Large intestine (tissue), 3 donors: Measurements from ENCODE around the gene WNT7B. TPM values are rescaled to one million over a fixed set of nuclear protein-coding genes. Genes with fewer than 3 reads are reported as not detected.

ENCODE experiments used
- DNase-seq, 2 donors: peaks; one replicate each; pipeline versions ENCODE4 v3.0.0 to v3.0.0-alpha.2; 2013
- H3K27ac ChIP-seq: one replicate; pipeline ENCODE4 v1.5.1; 2013; ENCODE audit warnings: low read length
- H3K27me3 ChIP-seq: 2 replicates; pipeline ENCODE4 v1.6.1; 2013; ENCODE audit warnings: low read length; ENCODE audit not compliant: control insufficient read depth, insufficient read depth
- H3K36me3 ChIP-seq: 2 replicates; pipeline ENCODE4 v1.6.1; 2013; ENCODE audit warnings: low read length; ENCODE audit not compliant: control insufficient read depth, insufficient read depth
- H3K4me1 ChIP-seq: one replicate; pipeline ENCODE4 v1.6.1; 2013; ENCODE audit warnings: low read length; ENCODE audit not compliant: control insufficient read depth, insufficient read depth
- H3K4me3 ChIP-seq: one replicate; pipeline ENCODE4 v1.5.1; 2013; ENCODE audit warnings: low read length
- H3K9me3 ChIP-seq: one replicate; pipeline ENCODE4 v1.6.1; 2013; ENCODE audit warnings: mild to moderate bottlenecking, low read depth, low read length, moderate library complexity; ENCODE audit not compliant: control insufficient read depth
- WGBS: methylation state at CpG from one replicate; pipeline ENCODE4 v1.1.5; 2013; ENCODE audit warnings: low lambda C conversion rate; ENCODE audit not compliant: insufficient coverage; 5-methylcytosine and 5-hydroxymethylcytosine counted together
- polyA plus RNA-seq: library from polyadenylated mRNA; unstranded; fragments of 120-200 nt; gene quantifications from one replicate; pipeline ENCODE4 v1.2.1, GENCODE V29; 2013

The WNT7B gene
- polyA plus RNA-seq, 1 donor = 0.33 TPM

DNA sequence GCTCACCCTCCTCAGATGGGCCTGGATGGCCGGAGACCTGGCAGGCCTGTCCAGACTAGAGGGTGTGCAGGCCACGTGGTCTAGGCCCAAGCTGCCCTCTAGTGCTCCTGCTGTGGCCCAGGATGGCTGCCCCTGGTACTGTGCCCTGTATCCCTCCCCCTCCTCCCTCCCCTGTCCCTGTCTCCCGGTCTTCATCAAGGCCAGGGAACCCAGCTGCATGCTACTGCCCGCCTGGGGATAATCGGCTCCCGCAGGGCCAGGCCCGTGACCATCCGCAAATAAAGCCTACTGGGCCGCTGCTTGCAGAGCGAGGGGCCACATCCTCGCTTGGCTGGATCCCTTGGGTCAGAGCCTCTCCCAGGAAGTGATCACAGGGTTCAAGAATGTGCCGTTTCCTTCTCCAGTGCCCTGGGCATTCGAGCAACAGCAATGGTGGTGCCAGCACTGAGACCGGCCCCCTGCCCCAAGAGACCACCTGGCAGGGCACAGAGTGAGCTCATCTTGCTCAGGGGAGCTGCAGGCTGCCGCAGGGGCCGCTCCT lies 51.1 kb downstream of the WNT7B start:
- Histone ChIP-seq H3K4me3 (no peak overlapping the region), H3K27ac (no peak overlapping the region), H3K9me3 (no peaks in the 10 kb centered on the region), H3K36me3 (no peaks in the 10 kb centered on the region), H3K4me1 (no peaks in the 10 kb centered on the region), H3K27me3 (peaks cover 9% of the 10 kb centered on the region)
- no peak for DNase-seq
- WGBS = no CpG with 5 or more reads among the region's 16 CpGs

DNA sequence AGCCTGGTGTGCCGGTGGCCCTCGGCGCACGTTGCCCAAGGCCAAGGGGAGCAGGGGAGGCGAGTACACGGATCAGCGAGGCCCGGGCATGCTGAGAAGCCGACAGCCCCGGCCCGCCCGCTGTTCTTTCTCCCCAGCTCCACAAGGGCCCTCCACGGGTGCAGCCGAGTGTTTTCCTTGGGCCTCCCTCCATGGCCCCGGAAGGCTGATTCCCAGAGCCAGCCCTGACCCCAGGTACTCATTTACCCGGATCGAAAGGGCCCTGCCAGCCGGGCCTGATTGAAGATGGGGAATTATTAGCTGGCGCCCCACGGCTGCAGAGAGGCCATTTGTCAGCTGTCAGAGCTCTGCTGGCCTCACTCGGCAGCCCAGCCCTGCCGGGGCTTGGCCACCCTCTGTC lies 53.1 kb downstream of the WNT7B start:
- H3K27ac ChIP-seq = no peak overlapping the region
- WGBS = no CpG with 5 or more reads among the region's 22 CpGs
- H3K27me3 ChIP-seq = no peaks in the 10 kb centered on the region
- DNase-seq = peak in 1 of 2 donors; percentile 23
- no peaks in the 10 kb centered on the region for H3K4me1 ChIP-seq
- no peaks in the 10 kb centered on the region for H3K36me3 ChIP-seq
- no peak overlapping the region for H3K4me3 ChIP-seq
- no peaks in the 10 kb centered on the region for H3K9me3 ChIP-seq

DNA sequence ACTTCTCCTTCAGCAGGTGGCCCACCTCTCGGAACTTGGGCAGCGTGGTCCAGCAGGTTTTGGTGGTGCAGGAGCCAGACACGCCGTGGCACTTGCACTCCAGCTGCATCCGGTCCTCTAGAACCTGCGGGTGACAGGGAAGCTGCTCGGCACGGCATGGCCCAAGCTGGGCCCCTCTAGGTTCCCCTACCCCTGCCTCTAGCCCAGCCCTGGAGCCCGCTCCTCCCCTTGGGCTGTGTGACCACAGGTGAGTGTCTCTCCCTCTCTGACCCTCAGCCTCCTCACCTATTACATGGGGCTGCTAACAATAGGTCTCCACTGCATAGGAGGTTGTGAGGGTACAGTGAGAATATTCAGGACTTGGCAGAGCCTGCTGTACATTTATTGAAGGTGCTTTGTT lies 53.8 kb downstream of the WNT7B start:
- WGBS = no CpG with 5 or more reads among the region's 9 CpGs
- Histone ChIP-seq H3K27me3 (no peaks in the 10 kb centered on the region), H3K36me3 (no peaks in the 10 kb centered on the region), H3K4me3 (no peak overlapping the region), H3K4me1 (no peaks in the 10 kb centered on the region), H3K27ac (no peak overlapping the region), H3K9me3 (no peaks in the 10 kb centered on the region)
- no peak for DNase-seq

DNA sequence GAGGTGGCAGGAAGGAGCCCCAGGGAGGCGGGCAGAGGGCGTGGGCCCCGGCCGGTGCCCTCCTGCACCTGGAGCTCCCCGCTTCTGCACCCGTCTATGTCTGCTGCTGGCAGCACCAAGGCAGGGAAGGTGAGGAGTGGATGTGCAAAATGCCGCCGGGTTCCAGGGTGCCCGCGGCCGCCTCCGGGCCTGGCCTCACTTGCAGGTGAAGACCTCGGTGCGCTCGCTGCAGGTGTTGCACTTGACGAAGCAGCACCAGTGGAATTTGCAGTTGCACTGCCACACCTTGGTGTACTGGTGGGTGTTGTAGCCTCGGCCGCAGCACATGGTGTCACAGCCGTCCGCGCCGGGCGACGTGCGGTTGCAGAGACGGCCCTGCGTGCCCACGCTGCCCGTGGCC lies 54.3 kb downstream of the WNT7B start:
- H3K36me3 ChIP-seq = no peaks in the 10 kb centered on the region
- H3K27me3 ChIP-seq = no peaks in the 10 kb centered on the region
- no peaks in the 10 kb centered on the region for H3K4me1 ChIP-seq
- H3K4me3 ChIP-seq = no peak overlapping the region
- no CpG with 5 or more reads among the region's 29 CpGs for WGBS
- H3K9me3 ChIP-seq = no peaks in the 10 kb centered on the region
- no peak for DNase-seq
- H3K27ac ChIP-seq = no peak overlapping the region

DNA sequence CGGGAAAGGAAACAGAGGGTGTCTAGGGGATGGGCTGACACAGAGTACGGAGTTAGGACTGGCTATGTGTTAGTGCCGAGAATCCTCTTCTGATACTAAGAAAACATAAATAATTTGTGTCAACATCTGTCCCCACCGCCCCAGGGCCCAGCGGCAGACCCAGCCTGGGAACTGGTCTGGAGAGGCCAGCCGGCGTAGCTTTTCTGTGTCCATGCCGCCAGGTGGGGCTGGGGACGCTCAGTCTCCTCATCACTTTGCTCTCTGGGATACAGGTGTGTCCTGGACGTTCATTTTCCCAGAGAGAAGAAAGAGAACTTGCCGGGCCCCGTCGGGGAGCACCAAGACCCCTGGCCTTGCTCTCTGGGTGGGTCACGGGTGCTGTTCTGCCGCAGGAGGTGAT lies 54.7 kb downstream of the WNT7B start:
- DNase-seq = no peak
- no peaks in the 10 kb centered on the region for H3K36me3 ChIP-seq
- H3K27me3 ChIP-seq = no peaks in the 10 kb centered on the region
- WGBS = no CpG with 5 or more reads among the region's 15 CpGs
- H3K9me3 ChIP-seq = no peaks in the 10 kb centered on the region
- no peaks in the 10 kb centered on the region for H3K4me1 ChIP-seq
- no peak overlapping the region for H3K27ac ChIP-seq
- H3K4me3 ChIP-seq = no peak overlapping the region

DNA sequence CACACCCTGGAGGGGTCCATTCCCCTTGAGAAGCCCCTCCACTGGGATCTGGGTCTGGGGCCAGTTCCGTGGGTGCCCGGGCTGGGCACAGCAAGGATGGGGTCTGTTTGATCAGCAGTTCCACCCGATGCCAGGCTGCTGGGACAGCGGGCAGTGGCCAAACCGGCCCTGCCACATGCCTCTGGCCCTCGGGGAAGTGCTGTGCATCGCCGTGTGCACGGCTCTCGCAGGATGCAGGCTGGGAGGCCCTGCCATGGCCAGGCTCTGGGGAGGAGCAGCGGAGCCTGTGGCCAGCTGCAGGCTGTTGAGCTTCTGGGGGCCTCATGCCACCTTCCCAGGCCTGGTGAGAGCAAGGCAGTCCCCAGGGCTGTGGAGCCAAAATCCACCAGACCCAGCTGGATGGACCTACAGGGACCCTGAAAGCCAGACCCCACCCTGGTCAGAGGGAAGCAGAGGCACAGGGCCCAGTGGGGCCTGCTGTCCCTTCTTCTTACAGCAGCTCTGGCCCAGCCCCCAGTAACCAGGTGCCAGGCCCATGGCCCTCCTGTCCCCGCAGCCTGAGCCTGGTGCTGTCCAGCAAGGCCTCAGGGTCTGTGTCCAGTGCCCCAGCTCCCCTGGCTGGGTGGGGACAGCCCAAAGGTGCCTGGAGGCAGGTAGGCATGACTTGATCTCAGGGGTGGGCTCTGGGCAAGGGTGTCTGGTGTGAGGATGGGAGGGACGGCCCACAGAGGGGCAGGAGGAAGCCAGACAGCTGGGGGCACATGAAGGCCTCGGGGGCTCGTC lies 57.3 kb downstream of the WNT7B start:
- H3K27me3 ChIP-seq = no peaks in the 10 kb centered on the region
- no peaks in the 10 kb centered on the region for H3K9me3 ChIP-seq
- no peak overlapping the region for H3K27ac ChIP-seq
- H3K36me3 ChIP-seq = no peaks in the 10 kb centered on the region
- no peak overlapping the region for H3K4me3 ChIP-seq
- no peak for DNase-seq
- H3K4me1 ChIP-seq = no peaks in the 10 kb centered on the region
- WGBS = no CpG with 5 or more reads among the region's 15 CpGs

DNA sequence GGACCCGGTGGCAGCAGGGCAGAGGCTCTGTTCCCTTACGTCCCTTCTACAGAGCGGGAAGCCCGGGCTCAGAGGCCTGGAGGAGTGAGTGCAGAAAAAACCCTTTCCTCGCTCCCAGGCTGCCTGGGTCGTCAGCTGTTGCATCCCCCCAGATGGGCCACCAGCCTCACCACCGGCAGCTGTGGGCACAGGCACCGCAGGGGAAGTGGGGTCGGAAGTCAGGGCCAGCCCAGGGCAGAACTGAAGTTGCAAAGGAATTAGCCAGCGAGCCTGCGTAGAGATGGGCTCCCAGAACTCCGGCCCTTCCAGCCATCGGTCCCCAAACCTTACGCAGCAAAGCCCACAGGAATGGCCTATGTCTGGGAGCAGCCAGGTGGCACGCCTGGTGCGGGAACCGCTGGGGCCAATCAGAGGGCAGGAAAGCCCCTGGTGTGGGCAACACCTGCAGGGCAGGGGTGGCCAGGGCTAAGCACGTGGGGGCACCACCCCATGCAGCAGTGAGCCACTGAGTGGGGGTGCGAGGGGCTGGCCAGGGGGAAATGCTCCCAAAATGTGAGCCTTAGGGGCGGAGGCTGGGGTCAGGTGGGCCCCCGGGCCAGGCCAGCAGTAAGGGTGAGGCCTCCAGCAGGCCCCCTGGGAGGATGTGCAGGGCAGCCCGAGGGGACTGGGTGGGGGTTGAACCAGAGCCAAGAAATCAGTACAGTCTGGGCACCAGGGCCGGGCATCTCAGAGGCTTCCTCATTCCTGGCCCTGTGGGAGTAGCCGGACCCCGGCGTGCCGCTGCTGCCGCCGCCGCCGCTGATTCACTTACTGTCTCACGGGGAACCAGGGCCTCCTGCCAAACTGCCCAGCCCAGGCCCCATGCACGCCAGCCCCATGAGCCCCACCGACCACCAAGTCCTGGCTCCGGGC lies 58.2 kb downstream of the WNT7B start:
- no peaks in the 10 kb centered on the region for H3K4me1 ChIP-seq
- no peaks in the 10 kb centered on the region for H3K27me3 ChIP-seq
- no CpG with 5 or more reads among the region's 35 CpGs for WGBS
- no peak overlapping the region for H3K4me3 ChIP-seq
- H3K27ac ChIP-seq = no peak overlapping the region
- DNase-seq = no peak
- no peaks in the 10 kb centered on the region for H3K36me3 ChIP-seq
- no peaks in the 10 kb centered on the region for H3K9me3 ChIP-seq

DNA sequence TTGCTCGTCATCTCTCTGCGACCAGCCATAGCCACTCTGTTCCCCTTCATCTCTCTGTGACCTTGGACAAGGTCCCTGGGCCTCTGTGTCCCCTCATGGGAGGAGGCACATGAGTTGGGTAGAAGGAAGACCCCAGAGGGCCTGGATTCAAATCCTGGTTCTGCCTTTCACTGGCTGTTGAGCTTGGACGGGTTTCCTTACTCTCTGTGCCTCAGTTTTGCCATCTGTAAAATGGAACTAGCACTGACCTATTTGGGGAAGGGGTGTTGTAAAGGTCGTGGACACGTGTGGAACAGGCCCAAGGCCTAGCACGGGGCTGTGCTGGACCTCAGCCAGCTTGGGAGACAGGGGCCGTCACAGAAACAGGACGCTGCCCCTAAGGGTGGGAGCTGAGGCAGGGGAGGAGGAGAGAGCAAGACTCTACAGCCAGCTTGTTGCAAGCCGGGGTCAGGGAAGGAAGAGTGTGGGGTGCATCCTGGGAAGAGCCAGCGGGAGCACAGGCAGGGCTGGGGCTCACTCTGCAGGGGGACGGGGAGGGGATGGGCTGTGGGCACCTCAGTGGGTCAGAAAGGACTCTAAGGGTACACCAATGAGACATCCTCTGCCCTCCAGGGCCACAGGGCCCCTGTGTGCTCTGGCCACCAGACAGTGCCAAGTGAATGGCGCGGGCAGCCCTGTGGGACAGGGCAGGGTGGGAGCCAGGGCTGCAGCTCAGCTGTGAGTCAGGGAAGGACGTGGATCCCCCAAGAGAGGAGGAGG lies 59.1 kb downstream of the WNT7B start:
- no peaks in the 10 kb centered on the region for H3K36me3 ChIP-seq
- H3K27ac ChIP-seq = no peak overlapping the region
- WGBS = 75% methylated on average over 2 of the region's 14 CpGs
- H3K4me3 ChIP-seq = no peak overlapping the region
- no peaks in the 10 kb centered on the region for H3K4me1 ChIP-seq
- H3K27me3 ChIP-seq = no peaks in the 10 kb centered on the region
- no peaks in the 10 kb centered on the region for H3K9me3 ChIP-seq
- no peak for DNase-seq

DNA sequence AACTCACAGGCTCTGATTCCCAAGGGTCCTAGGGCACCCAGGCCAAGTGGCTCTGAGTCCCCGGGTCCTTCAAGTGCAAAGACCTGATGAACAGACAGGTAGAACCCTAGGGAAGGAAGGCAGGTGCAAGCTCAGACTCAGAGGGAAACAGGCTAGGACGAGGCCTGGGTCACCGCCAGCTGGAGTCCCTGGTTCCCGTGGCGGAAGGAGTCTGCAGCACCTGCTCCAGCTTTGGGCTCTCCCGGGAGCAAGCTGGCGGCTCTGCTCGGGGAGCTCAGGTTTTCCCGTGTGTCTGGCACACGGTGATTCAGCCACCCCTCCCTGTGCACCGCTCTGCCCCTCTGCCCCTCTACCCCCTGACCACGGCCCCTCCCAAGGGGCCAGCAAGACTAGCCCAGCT lies 59.8 kb downstream of the WNT7B start:
- no peak overlapping the region for H3K27ac ChIP-seq
- no peaks in the 10 kb centered on the region for H3K9me3 ChIP-seq
- H3K4me1 ChIP-seq = no peaks in the 10 kb centered on the region
- no peak for DNase-seq
- H3K36me3 ChIP-seq = no peaks in the 10 kb centered on the region
- H3K27me3 ChIP-seq = no peaks in the 10 kb centered on the region
- no CpG with 5 or more reads among the region's 12 CpGs for WGBS
- H3K4me3 ChIP-seq = no peak overlapping the region

DNA sequence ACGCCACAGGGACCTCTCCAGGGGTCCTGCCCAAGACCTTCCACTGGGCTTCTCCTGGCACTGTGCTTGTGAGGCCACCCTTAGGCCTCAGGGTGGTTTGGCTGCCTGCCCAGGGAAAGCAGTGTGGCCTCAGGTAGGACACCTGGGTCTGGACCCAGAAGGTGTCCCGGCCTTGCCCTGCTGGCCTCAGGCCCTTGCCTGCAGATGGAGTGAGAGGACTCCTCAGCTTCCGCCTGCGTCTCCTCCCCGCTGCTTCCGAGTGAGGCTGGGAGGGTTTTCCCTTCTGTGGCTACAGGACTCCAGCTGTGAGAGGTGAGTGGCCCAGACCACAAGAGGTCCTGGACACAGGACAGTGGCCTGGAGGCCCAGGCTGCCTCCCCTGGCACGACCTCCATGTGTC lies 60.4 kb downstream of the WNT7B start:
- Histone ChIP-seq H3K27ac (no peak overlapping the region), H3K4me1 (no peaks in the 10 kb centered on the region), H3K9me3 (no peaks in the 10 kb centered on the region), H3K4me3 (no peak overlapping the region), H3K36me3 (no peaks in the 10 kb centered on the region), H3K27me3 (no peaks in the 10 kb centered on the region)
- DNase-seq = no peak
- WGBS = no CpG with 5 or more reads among the region's 7 CpGs
